ENCODE results near the gene KAZN. TPM values are rescaled to one million over a fixed set of nuclear protein-coding genes. Genes with fewer than 3 reads are reported as not detected.
"Not testable (repeated sequence)": the region's sequence is repeated elsewhere in the genome, so short reads cannot be mapped to it uniquely, and the experiment has no call there.

The KAZN gene
- total RNA-seq, 4 donors from 2014 or later, result 9.2 to 30.6 (median 21.2) TPM

DNA sequence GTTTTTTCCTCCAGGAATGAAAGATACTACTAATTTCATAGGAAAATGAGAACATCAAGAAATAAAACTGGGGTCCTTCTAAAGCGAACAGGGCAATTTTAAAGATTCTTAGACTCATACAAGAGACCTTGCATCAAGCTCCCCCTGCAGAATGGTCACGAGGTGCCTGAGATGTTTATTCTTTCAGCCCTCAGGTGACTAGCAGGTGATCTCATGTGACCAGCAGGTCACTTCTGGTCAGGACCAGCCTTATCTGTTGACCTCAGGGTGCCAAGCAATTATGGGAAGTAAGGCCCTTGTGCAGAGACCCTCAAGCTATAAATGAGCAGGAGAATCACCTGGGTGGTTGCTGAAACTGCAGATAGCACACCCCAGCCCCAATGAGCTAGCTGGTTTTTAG lies 534.5 kb downstream of the KAZN start:
- TF ChIP-seq, protein P1, sequence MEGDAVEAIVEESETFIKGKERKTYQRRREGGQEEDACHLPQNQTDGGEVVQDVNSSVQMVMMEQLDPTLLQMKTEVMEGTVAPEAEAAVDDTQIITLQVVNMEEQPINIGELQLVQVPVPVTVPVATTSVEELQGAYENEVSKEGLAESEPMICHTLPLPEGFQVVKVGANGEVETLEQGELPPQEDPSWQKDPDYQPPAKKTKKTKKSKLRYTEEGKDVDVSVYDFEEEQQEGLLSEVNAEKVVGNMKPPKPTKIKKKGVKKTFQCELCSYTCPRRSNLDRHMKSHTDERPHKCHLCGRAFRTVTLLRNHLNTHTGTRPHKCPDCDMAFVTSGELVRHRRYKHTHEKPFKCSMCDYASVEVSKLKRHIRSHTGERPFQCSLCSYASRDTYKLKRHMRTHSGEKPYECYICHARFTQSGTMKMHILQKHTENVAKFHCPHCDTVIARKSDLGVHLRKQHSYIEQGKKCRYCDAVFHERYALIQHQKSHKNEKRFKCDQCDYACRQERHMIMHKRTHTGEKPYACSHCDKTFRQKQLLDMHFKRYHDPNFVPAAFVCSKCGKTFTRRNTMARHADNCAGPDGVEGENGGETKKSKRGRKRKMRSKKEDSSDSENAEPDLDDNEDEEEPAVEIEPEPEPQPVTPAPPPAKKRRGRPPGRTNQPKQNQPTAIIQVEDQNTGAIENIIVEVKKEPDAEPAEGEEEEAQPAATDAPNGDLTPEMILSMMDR (IDR thresholded peaks at IDR 0.05), result no peak
- ATAC-seq (ENCODE audit: low FRiP score) (no peak), DNase-seq (ENCODE audit: low spot score) (no peak)

DNA sequence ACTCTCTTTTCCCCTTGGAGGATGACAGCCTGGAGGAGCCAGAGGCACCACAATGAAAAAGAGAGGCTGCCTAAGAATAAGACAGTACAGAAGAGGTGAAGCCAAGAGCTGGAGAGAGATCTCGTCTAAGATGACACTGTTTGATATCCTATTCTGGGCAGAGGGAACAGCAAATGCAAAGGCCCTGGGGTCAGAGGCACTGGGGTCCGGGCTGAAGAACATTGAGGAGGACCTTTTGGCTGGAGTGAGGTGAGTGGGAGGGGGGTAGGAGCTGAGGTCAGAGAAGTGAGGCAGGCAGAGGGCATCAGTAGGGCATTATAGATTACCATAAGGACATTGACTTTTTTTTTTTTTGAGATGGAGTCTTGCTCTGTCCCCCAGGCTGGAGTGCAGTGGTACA lies 535.8 kb downstream of the KAZN start:
- no peak for ATAC-seq (ENCODE audit: low FRiP score)
- DNase-seq (ENCODE audit: low spot score), result no peak
- TF ChIP-seq, protein P1 (IDR thresholded peaks at IDR 0.05), result no peak

DNA sequence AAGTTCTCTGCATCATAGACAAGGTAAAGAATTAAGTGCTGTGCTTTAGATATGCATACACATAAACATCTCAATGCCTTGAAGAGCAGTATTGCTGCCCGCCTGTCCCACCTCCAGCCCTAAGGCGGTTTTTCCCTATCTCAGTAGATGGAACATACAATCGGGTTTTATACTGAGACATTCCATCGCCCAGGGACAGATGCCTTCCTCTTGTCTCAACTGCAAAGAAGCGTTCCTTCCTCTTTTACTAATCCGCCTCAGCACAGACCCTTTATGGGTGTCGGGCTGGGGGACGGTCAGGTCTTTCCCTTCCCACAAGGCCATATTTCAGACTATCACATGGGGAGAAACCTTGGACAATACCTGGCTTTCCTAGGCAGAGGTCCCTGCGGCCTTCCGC lies 537.1 kb downstream of the KAZN start:
- DNase-seq (ENCODE audit: low spot score); ATAC-seq (ENCODE audit: low FRiP score): not testable (repeated sequence)

- TF ChIP-seq, protein P1 (IDR thresholded peaks at IDR 0.05), result no peak
- DNase-seq (ENCODE audit: low spot score), result no peak
- ATAC-seq (ENCODE audit: low FRiP score), result no peak
These were observed 539.3 kb downstream of the KAZN start for GRCh38 chr1:15137809-15138208.

- ATAC-seq (ENCODE audit: low FRiP score), result no peak
These were observed 541.3 kb downstream of the KAZN start for GRCh38 chr1:15139654-15140350.

GRCh38 chr1:15141935-15142539 lies 543.6 kb downstream of the KAZN start:
- ATAC-seq (ENCODE audit: low FRiP score) (no peak), DNase-seq (ENCODE audit: low spot score) (no peak)
- TF ChIP-seq, protein P1 (IDR thresholded peaks at IDR 0.05), result no peak

More at GRCh38 chr1:15139654-15140350, 541.3 kb downstream of the KAZN start:
- TF ChIP-seq, protein P1 (IDR thresholded peaks at IDR 0.05), result no peak
- DNase-seq (ENCODE audit: low spot score), result no peak

DNA sequence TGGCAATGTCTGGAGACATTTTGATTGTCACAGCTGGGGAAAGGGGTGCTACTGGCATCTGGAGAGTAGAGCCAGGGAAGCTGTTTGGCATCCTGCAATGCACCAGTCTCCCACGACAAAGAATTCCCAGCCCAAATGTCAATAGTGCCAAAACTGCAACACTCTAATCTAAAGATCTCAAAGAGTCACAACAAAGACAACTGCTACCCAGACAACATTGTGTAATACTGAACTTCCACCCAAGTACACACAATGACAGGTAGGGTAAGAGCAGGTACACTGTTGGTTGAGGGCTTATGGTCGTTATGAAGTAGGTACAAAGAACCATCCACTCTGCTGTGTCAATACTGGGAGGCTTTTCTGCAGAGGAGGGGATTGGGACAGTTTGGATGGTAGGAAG lies 546.8 kb downstream of the KAZN start:
- DNase-seq (ENCODE audit: low spot score), result no peak
- TF ChIP-seq, protein P1 (IDR thresholded peaks at IDR 0.05), result no peak
- ATAC-seq (ENCODE audit: low FRiP score), result no peak

Data from omental fat pad (tissue), 4 donors.